22Rv1 (cell line): Measurements from ENCODE around the gene SMAD6.
A peak's percentile ranks its signal among the peaks of the same experiment; 100 is the strongest.
"Not testable (repeated sequence)": the region's sequence is repeated elsewhere in the genome, so short reads cannot be mapped to it uniquely, and the experiment has no call there.

ENCODE experiments used
- H3K27ac ChIP-seq: fragments of 450-650 bp; 2 replicates; pipeline ENCODE4 v1.5.1; 2017
- ZFX ChIP-seq: fragments of 450-650 bp; IDR thresholded peaks from 2 replicates; pipeline ENCODE4 v1.6.1; 2017; ENCODE audit warnings: antibody characterized with exemption, borderline replicate concordance
- TF ChIP-seq, protein P1 (sequence below): fragments of 450-650 bp; IDR thresholded peaks from 2 replicates; pipeline ENCODE4 v1.5.1; 2017; ENCODE audit warnings: mild to moderate bottlenecking

Gene SMAD6

GRCh38 chr15:66684136-66684681 is 17.8 kb upstream of the SMAD6 start:
- no peak overlapping the region for H3K27ac ChIP-seq
- TF ChIP-seq, protein P1, sequence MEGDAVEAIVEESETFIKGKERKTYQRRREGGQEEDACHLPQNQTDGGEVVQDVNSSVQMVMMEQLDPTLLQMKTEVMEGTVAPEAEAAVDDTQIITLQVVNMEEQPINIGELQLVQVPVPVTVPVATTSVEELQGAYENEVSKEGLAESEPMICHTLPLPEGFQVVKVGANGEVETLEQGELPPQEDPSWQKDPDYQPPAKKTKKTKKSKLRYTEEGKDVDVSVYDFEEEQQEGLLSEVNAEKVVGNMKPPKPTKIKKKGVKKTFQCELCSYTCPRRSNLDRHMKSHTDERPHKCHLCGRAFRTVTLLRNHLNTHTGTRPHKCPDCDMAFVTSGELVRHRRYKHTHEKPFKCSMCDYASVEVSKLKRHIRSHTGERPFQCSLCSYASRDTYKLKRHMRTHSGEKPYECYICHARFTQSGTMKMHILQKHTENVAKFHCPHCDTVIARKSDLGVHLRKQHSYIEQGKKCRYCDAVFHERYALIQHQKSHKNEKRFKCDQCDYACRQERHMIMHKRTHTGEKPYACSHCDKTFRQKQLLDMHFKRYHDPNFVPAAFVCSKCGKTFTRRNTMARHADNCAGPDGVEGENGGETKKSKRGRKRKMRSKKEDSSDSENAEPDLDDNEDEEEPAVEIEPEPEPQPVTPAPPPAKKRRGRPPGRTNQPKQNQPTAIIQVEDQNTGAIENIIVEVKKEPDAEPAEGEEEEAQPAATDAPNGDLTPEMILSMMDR: no peak
- TF ChIP-seq ZFX: no peak

- no peak overlapping the region for H3K27ac ChIP-seq
- TF ChIP-seq ZFX: no peak
- TF ChIP-seq, protein P1: peak; percentile 52
Measured at GRCh38 chr15:66685638-66686150, 16.3 kb upstream of the SMAD6 start.

- H3K27ac ChIP-seq: not testable (repeated sequence)
Measured at GRCh38 chr15:66690912-66691311, 11.1 kb upstream of the SMAD6 start.

GRCh38 chr15:66691727-66692126 is 10.3 kb upstream of the SMAD6 start:
- no peak overlapping the region for H3K27ac ChIP-seq
- TF ChIP-seq, protein P1: no peak
- no peak for TF ChIP-seq ZFX

GRCh38 chr15:66692391-66692790 is 9.6 kb upstream of the SMAD6 start:
- H3K27ac ChIP-seq: no peak overlapping the region
- TF ChIP-seq, protein P1: no peak
- TF ChIP-seq ZFX: no peak

DNA sequence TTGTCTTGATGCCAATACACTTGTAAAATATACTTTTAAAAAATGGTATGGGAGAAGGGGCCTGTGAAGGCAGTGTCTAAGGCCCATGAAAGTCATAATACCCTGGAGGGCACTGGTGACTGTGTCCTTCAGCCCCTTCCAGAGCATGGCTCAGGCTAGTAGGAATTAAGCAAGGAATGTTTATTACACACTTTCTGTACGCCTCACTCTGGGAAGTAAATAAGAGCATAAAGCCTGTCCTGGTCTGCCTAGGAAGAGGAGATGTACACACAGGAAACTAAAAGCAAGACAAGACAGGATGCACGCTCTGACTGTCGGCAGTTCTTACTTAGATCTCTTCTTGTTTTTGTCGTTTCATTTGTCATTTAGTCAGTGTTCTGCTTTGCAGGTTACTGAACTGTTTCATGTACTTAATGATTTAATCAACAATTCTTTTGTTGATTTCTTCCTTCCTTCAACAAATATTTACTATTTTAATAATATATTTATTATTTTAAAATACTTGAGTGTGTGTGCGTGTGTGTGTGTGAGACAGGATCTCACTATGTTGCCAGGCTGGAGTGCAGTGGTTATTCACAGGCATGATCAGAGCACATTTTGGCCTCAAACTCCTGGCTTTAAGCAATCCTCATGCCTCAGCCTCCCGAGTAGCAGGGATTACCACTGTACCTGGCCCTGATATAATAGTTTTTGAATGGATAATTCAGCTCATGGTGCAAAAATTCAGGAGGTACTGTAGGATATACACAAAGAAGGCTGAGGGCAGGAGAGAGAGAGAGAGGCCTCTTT is 9.0 kb upstream of the SMAD6 start:
- TF ChIP-seq ZFX: no peak
- TF ChIP-seq, protein P1: no peak
- H3K27ac ChIP-seq: no peak overlapping the region

- no peak overlapping the region for H3K27ac ChIP-seq
- TF ChIP-seq, protein P1: no peak
- no peak for TF ChIP-seq ZFX
Measured at GRCh38 chr15:66696770-66697169, 5.3 kb upstream of the SMAD6 start.
